Fibroblast of pulmonary artery (primary cell): ENCODE results near the gene LMBR1L.
"Not testable (repeated sequence)": the region's sequence is repeated elsewhere in the genome, so short reads cannot be mapped to it uniquely, and the experiment has no call there.

Experiments
- DNase-seq: peaks from one replicate; pipeline ENCODE4 v3.0.0-alpha.2; 2010; ENCODE audit warnings: low read depth
- H3K4me3 ChIP-seq: replicated peaks from 2 replicates; pipeline ENCODE4 v1.5.1; 2011; ENCODE audit warnings: low read depth, mild to moderate bottlenecking, control low read depth, low read length, moderate library complexity
- CTCF ChIP-seq: IDR thresholded peaks from 2 replicates; pipeline ENCODE4 v1.5.1; 2011; ENCODE audit warnings: mild to moderate bottlenecking, control low read depth, low read length, inconsistent platforms; ENCODE audit errors: missing control alignments

LMBR1L gene

GRCh38 chr12:49068879-49069506, 41.7 kb downstream of the LMBR1L start:
- peak overlapping the region; percentile 90 for H3K4me3 ChIP-seq
- no peak for TF ChIP-seq CTCF
- no peak for DNase-seq

GRCh38 chr12:49066120-49066519, 44.5 kb downstream of the LMBR1L start:
- no peak for DNase-seq
- H3K4me3 ChIP-seq: no peak overlapping the region
- no peak for TF ChIP-seq CTCF

DNA sequence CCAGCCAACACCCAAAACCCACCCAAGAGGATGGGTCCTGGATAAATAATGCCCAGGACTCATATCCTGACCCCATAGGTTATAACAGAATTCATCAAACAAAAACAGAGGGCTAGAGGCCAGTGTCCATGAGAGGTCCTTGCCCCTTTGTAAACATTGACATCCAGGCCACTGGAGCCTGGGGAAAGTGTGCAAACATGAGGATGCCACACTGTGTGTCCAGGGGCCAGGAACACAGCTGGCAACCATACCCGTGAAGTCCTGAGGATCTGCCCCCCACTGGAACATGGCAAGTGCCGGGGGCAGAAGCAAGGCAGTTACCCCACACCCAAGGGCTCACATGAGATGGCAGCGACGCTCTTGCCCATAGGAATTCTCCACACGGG, 45.9 kb downstream of the LMBR1L start:
- DNase-seq: no peak

GRCh38 chr12:49061916-49062315, 48.7 kb downstream of the LMBR1L start:
- not testable (repeated sequence) for H3K4me3 ChIP-seq

More for the DNA sequence above, 45.9 kb downstream of the LMBR1L start:
- no peak for TF ChIP-seq CTCF
- no peak overlapping the region for H3K4me3 ChIP-seq

GRCh38 chr12:49061157-49061650, 49.4 kb downstream of the LMBR1L start:
- peak overlapping the region; percentile 87 for H3K4me3 ChIP-seq
- no peak for TF ChIP-seq CTCF
- no peak for DNase-seq

More at GRCh38 chr12:49061916-49062315, 48.7 kb downstream of the LMBR1L start:
- not testable (repeated sequence) for DNase-seq

GRCh38 chr12:49060237-49061156, 50.1 kb downstream of the LMBR1L start, which contains the start of gene KMT2D:
Gene KMT2D (minus strand): TSS chr12:49060794. CDS start chr12:49055324, 5,470 bp downstream.
- peak; percentile 6 for TF ChIP-seq CTCF
- H3K4me3 ChIP-seq: peak within 1 kb of the TSS; percentile 87
- DNase-seq: peak; percentile 97
